Occipital lobe (tissue), 2 donors: ENCODE data around the gene ZNF415. TPM values are rescaled to one million over a fixed set of nuclear protein-coding genes. Genes with fewer than 3 reads are reported as not detected.
"Not testable (repeated sequence)": the region's sequence is repeated elsewhere in the genome, so short reads cannot be mapped to it uniquely, and the experiment has no call there.

ENCODE experiments used
- DNase-seq: peaks from one replicate; lab custom pipeline; 2025; lab: John Stamatoyannopoulos, UW
- total RNA-seq: library from RNA; depleted of rRNA; stranded (reverse); fragments of >200 nt; gene quantifications from one replicate; pipeline ENCODE4 v1.2.3, GENCODE V29; 2014

ZNF415 gene
- total RNA-seq, 1 donor from 2014 or later, result 24.3 TPM

- DNase-seq, result peak; percentile 57
Measured at GRCh38 chr19:53102756-53103233, 29.9 kb downstream of the ZNF415 start.

GRCh38 chr19:53102206-53102755 lies 30.4 kb downstream of the ZNF415 start:
- DNase-seq, result no peak

- no peak for DNase-seq
Measured at GRCh38 chr19:53101518-53101917, 31.2 kb downstream of the ZNF415 start.

GRCh38 chr19:53098570-53098969 lies 34.1 kb downstream of the ZNF415 start:
- not testable (repeated sequence) for DNase-seq

- not testable (repeated sequence) for DNase-seq
Measured at GRCh38 chr19:53096982-53097690, 35.6 kb downstream of the ZNF415 start.

- DNase-seq, result not testable (repeated sequence)
Measured at GRCh38 chr19:53096579-53096978, 36.1 kb downstream of the ZNF415 start.

GRCh38 chr19:53094754-53095575 lies 37.7 kb downstream of the ZNF415 start:
- no peak for DNase-seq

- DNase-seq, result no peak
Measured at GRCh38 chr19:53092723-53093122, 40.0 kb downstream of the ZNF415 start.

GRCh38 chr19:53091413-53092254 lies 41.1 kb downstream of the ZNF415 start:
- DNase-seq, result no peak

- DNase-seq, result no peak
Measured at GRCh38 chr19:53088091-53088490, 44.6 kb downstream of the ZNF415 start.

- no peak for DNase-seq
Measured at GRCh38 chr19:53086949-53087348, 45.8 kb downstream of the ZNF415 start.

GRCh38 chr19:53085496-53085895 lies 47.2 kb downstream of the ZNF415 start:
- no peak for DNase-seq

GRCh38 chr19:53082929-53083328 lies 49.8 kb downstream of the ZNF415 start:
- DNase-seq, result no peak

GRCh38 chr19:53079313-53079924 lies 53.3 kb downstream of the ZNF415 start:
- no peak for DNase-seq

GRCh38 chr19:53078668-53079067 lies 54.0 kb downstream of the ZNF415 start:
- DNase-seq, result no peak

GRCh38 chr19:53076984-53077383 lies 55.7 kb downstream of the ZNF415 start:
- peak; percentile 20 for DNase-seq

GRCh38 chr19:53068834-53069233 lies 63.9 kb downstream of the ZNF415 start:
- no peak for DNase-seq

- DNase-seq, result no peak
Measured at GRCh38 chr19:53068199-53068598, 64.5 kb downstream of the ZNF415 start.

- DNase-seq, result no peak
Measured at GRCh38 chr19:53057904-53058580, 74.7 kb downstream of the ZNF415 start.
